Ishikawa (cell line): Measurements from ENCODE around the gene KDM7A.

Experiments
- CEBPB ChIP-seq: IDR thresholded peaks from 2 replicates; pipeline ENCODE4 v1.6.1; 2012
- EP300 ChIP-seq: IDR thresholded peaks from 2 replicates; pipeline ENCODE4 v1.6.1; 2012; ENCODE audit warnings: borderline replicate concordance
- NFIC ChIP-seq: IDR thresholded peaks from 2 replicates; pipeline ENCODE4 v1.6.1; 2012
- TAF1 ChIP-seq: IDR thresholded peaks from 2 replicates; pipeline ENCODE4 v1.6.1; 2012; ENCODE audit warnings: low read depth, mild to moderate bottlenecking
- TEAD4 ChIP-seq: IDR thresholded peaks from 2 replicates; pipeline ENCODE4 v1.6.1; 2012
- YY1 ChIP-seq: IDR thresholded peaks from 2 replicates; pipeline ENCODE4 v1.6.1; 2012; ENCODE audit warnings: low read depth
- ZBTB7A ChIP-seq: IDR thresholded peaks from 2 replicates; pipeline ENCODE4 v1.6.1; 2012; ENCODE audit warnings: low read depth
- TF ChIP-seq, protein P1 (sequence below): IDR thresholded peaks from 2 replicates; pipeline ENCODE4 v1.6.1; 2012
- TF ChIP-seq, protein P2 (sequence below): IDR thresholded peaks from 2 replicates; pipeline ENCODE4 v1.6.1; 2012

DNA sequence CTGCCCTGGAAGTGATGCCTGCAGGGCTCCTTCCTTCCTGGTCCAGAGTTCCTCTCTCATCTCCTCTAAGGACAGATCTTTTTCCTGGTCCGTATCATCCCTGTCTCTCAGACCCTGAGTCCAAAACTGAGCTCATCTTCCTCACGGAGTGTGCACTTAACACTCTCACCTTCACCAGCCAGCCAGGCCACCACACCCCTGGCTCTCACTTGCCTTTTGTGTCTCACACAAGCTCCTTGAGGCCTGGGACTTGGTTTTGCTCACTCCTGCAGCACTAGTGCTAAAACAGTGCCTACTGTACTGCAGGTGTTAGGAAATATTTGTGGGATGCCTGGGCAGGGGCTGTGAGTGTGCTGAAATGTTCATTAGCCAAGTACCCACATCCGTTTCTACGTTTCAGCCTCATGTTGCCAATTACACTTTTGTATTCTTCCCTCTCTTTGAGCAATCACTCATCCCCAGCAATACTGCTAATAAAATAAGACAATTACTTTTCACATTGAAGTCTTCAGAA lies 92.6 kb downstream of the KDM7A start:
- TF ChIP-seq TAF1 (no peak), NFIC (no peak), YY1 (no peak), ZBTB7A (no peak), EP300 (no peak), CEBPB (no peak), TEAD4 (no peak)
- TF ChIP-seq, protein P1, sequence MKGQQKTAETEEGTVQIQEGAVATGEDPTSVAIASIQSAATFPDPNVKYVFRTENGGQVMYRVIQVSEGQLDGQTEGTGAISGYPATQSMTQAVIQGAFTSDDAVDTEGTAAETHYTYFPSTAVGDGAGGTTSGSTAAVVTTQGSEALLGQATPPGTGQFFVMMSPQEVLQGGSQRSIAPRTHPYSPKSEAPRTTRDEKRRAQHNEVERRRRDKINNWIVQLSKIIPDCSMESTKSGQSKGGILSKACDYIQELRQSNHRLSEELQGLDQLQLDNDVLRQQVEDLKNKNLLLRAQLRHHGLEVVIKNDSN, result no peak
- TF ChIP-seq, protein P2, sequence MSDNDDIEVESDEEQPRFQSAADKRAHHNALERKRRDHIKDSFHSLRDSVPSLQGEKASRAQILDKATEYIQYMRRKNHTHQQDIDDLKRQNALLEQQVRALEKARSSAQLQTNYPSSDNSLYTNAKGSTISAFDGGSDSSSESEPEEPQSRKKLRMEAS, result no peak
